ENCODE measurements around the gene VPREB3. TPM values are rescaled to one million over a fixed set of nuclear protein-coding genes. Genes with fewer than 3 reads are reported as not detected.

The VPREB3 gene
- total and polyA plus RNA-seq, 2 of the 8 experiments (the other 6 are each of a cell fraction or from before 2014, with no cell fraction given): 0.52 to 4.6 TPM

GRCh38 chr22:23787600-23787896, 33.3 kb upstream of the VPREB3 start:
- H2AK5ac ChIP-seq (ENCODE audit: low read depth, low read length): no peak overlapping the region
- H3K9me3 ChIP-seq (ENCODE audit: insufficient read depth in 2 of 2, low read depth in 1 of 2, low read length in 1 of 2): no peaks in the 10 kb centered on the region
- 9% methylated on average over 5 of the region's 5 CpGs; no CpG with 5 or more reads in 1 of the 2 experiments for WGBS, 2 experiments (ENCODE audit: extremely low coverage in 1 of 2, insufficient coverage in 1 of 2, insufficient read length in 1 of 2, insufficient replicate concordance in 2 of 2, low coverage in 1 of 2, low lambda C conversion rate in 2 of 2, missing lambda C conversion rate in 1 of 2)
- peaks cover 3% of the 10 kb centered on the region; the same call in 1 of the 2 replicates for H3K23me2 ChIP-seq (ENCODE audit: low read depth, low read length)
- 0 out of 2 replicates have a peak overlapping the region, but pooled peaks have one; percentile 29 for H2BK12ac ChIP-seq (ENCODE audit: low read depth, low read length)
- H3K79me2 ChIP-seq (ENCODE audit: control insufficient read depth in 1 of 2, insufficient read depth in 2 of 2, low read length in 2 of 2): peaks cover 22 to 51% of the 10 kb centered on the region in 2 experiments
- H3K79me1 ChIP-seq (ENCODE audit: low read depth, low read length): peaks cover 3% of the 10 kb centered on the region; the same call in 1 of the 2 replicates
- no peaks in the 10 kb centered on the region for H3K27me3 ChIP-seq (replicated peaks in 1 of 4; ENCODE audit: control insufficient read depth in 3 of 4, extremely low read depth in 1 of 4, insufficient read depth in 3 of 4, low read length in 3 of 4)
- DNase-seq (ENCODE audit: low read depth in 1 of 2, low spot score in 2 of 2): no peak
- H3K9ac ChIP-seq (replicated peaks in 1 of 4; ENCODE audit: extremely low read depth in 1 of 4, low read depth in 3 of 4, low read length in 3 of 4): peak overlapping the region; percentile 50 to 89 (median 66)
- H3K14ac ChIP-seq (ENCODE audit: insufficient read length): no peak overlapping the region
- no peak overlapping the region for H2BK15ac ChIP-seq (ENCODE audit: low read length)
- no peak overlapping the region; the same call in 1 of the 2 replicates for H3K27ac ChIP-seq (ENCODE audit: low read depth, low read length)
- peaks cover 0 to 10% (median 4%) of the 10 kb centered on the region in 4 experiments; a peak in 6 of 7 replicates for H3K4me1 ChIP-seq (replicated peaks in 1 of 4; ENCODE audit: control insufficient read depth in 3 of 4, insufficient read depth in 4 of 4, low read length in 3 of 4)
- H4K5ac ChIP-seq (ENCODE audit: insufficient read length, low read depth, low read length): peak overlapping the region; percentile 34
- no peak overlapping the region for H2BK120ac ChIP-seq (replicated peaks; ENCODE audit: low read depth, low read length)
- no peak overlapping the region for H3K56ac ChIP-seq (replicated peaks; ENCODE audit: insufficient read length, low read depth, low read length)
- FAIRE-seq: no peak
- H3K36me3 ChIP-seq (ENCODE audit: control insufficient read depth in 2 of 4, insufficient read depth in 4 of 4, low read length in 3 of 4): peaks cover 0 to 3% (median under 1%) of the 10 kb centered on the region in 4 experiments; a peak in 2 of 8 replicates
- ChIA-PET CTCF (ENCODE audit: partially characterized antibody) (interaction anchor here (5.1 to 6.4 kb wide), 2 partner anchors 12 to 17 kb away, joined by 42 to 47 read pairs; partner anchors contain the start of genes CHCHD10 and MMP11), POLR2A (ENCODE audit: partially characterized antibody) (interaction anchor here (1.1 to 4.5 kb wide), 9 partner anchors 9 to 70 kb away, joined by 3 to 45 read pairs (median 6); partner anchors contain the start of genes CHCHD10 and MMP11)
- no peak overlapping the region for H3K4ac ChIP-seq (replicated peaks; ENCODE audit: insufficient read length, low read depth, low read length)
- no peak overlapping the region for H3K23ac ChIP-seq (ENCODE audit: insufficient read length)
- H4K8ac ChIP-seq (ENCODE audit: extremely low read depth, insufficient read depth, low read length): no peak overlapping the region
- no peak overlapping the region for H2BK20ac ChIP-seq (ENCODE audit: low read length)
- 0 out of 2 replicates have a peak overlapping the region, but pooled peaks have one; percentile 45 for H2AFZ ChIP-seq (ENCODE audit: low read length)
- H4K20me1 ChIP-seq (replicated peaks in 1 of 2; ENCODE audit: control insufficient read depth in 1 of 2, insufficient read depth in 2 of 2, low read length in 2 of 2): peaks cover 4 to 22% of the 10 kb centered on the region in 2 experiments
- H3K4me2 ChIP-seq (ENCODE audit: insufficient read depth in 1 of 2, low read depth in 2 of 2, low read length in 2 of 2): peak overlapping the region; percentile 64 to 79
- H4K91ac ChIP-seq (replicated peaks; ENCODE audit: insufficient read length, low read length): no peak overlapping the region
- peak overlapping the region; percentile 79 to 87 (median 82) for H3K4me3 ChIP-seq (ENCODE audit: extremely low read depth in 1 of 4, insufficient read depth in 2 of 4, low read depth in 3 of 4, low read length in 4 of 4)
- peak overlapping the region; percentile 36; the same call in 1 of the 2 replicates for H3K18ac ChIP-seq (ENCODE audit: extremely low read depth, low read length)
- no peak overlapping the region for H2BK5ac ChIP-seq (ENCODE audit: low read depth, low read length)
- TF ChIP-seq EZH2 (IDR thresholded peaks at IDR 0.05; ENCODE audit: low read depth, low read length, severe bottlenecking) (no peak), TEAD4 (IDR thresholded peaks at IDR 0.05; ENCODE audit: low read depth, low read length) (no peak), CEBPB (IDR thresholded peaks at IDR 0.05; ENCODE audit: low read depth, low read length) (no peak), CHD2 (IDR thresholded peaks at IDR 0.05; ENCODE audit: low read length) (no peak)
